ENCODE measurements around the gene CD244. TPM values are rescaled to one million over a fixed set of nuclear protein-coding genes. Genes with fewer than 3 reads are reported as not detected.

The CD244 gene
- total RNA-seq, 1 experiment from 2014 or later: not detected

GRCh38 chr1:160781914-160782689, 80.6 kb downstream of the CD244 start:
- DNase-seq (ENCODE audit: low read depth): no peak

- no peak for DNase-seq (ENCODE audit: low read depth)
These were observed 81.4 kb downstream of the CD244 start for GRCh38 chr1:160781186-160781766.

DNA sequence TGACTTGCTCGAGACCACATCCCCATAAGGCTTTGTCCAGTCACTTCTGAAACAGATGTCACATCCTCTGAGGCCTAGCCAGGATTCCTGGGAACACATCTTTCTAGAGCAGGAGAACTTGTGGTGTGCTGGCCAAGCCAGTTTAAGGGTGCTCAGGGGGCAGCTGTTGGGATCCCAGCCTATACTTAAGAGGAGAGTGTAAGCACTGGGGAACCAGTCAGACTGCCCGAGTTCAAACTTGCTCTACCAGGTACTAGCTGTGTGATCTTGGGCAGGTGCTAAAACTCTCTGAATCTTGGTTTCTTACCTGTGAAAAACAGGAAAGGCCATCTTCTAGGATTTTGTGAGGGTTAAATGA, 82.3 kb downstream of the CD244 start:
- DNase-seq (ENCODE audit: low read depth): no peak

Other genes starting within 250 kb of the CD244 start
- gene SLAMF1, start 215.8 kb downstream of the CD244 start, total RNA-seq (2014; rRNA removed; shearing (Covaris generic)): not detected in 2 replicates
- not detected in 2 replicates for gene CD48, start 151.1 kb downstream of the CD244 start, total RNA-seq (2014; rRNA removed; shearing (Covaris generic))
- 0.03 and 0.91 TPM in 2 replicates for gene SLAMF7, start 123.6 kb downstream of the CD244 start, total RNA-seq (2014; rRNA removed; shearing (Covaris generic))
- 0.06 TPM in 1 of 2 replicates, not detected in the other for gene LY9, start 66.7 kb downstream of the CD244 start, total RNA-seq (2014; rRNA removed; shearing (Covaris generic))
- 0.11 TPM in 1 of 2 replicates, not detected in the other for gene ITLN1, start 22.3 kb upstream of the CD244 start, total RNA-seq (2014; rRNA removed; shearing (Covaris generic))
- not detected in 2 replicates for gene ITLN2, start 91.9 kb upstream of the CD244 start, total RNA-seq (2014; rRNA removed; shearing (Covaris generic))
- 7.1 and 18.5 TPM in 2 replicates for gene F11R, start 158.3 kb upstream of the CD244 start, total RNA-seq (2014; rRNA removed; shearing (Covaris generic))
- gene TSTD1, start 176.1 kb upstream of the CD244 start, total RNA-seq (2014; rRNA removed; shearing (Covaris generic)): 0.17 TPM in 1 of 2 replicates, not detected in the other
- gene USF1, start 183.1 kb upstream of the CD244 start, total RNA-seq (2014; rRNA removed; shearing (Covaris generic)): 78.4 and 89.1 TPM in 2 replicates
- 0.11 TPM in 1 of 2 replicates, not detected in the other for gene ARHGAP30, start 207.0 kb upstream of the CD244 start, total RNA-seq (2014; rRNA removed; shearing (Covaris generic))
- gene NECTIN4, start 226.7 kb upstream of the CD244 start, total RNA-seq (2014; rRNA removed; shearing (Covaris generic)): 0.29 TPM in 1 of 2 replicates, not detected in the other
- gene KLHDC9, start 235.5 kb upstream of the CD244 start, total RNA-seq (2014; rRNA removed; shearing (Covaris generic)): not detected in 2 replicates